Panc1 (cell line): ENCODE measurements around the gene CEP164. TPM values are rescaled to one million over a fixed set of nuclear protein-coding genes. Genes with fewer than 3 reads are reported as not detected.

Experiments
- ATAC-seq: fragments of 200-7000 bp; cut with Tn5 transposase; 2 replicates; pipeline ENCODE4 v1.9.1; 2020; ENCODE audit warnings: mild to moderate bottlenecking, moderate library complexity
- Bru-seq: library from RNA; stranded (reverse); fragments of 400-500 nt; gene quantifications from one replicate; lab custom pipeline; 2021; lab: Mats Ljungman, UMichigan
- BruChase-seq, 2 experiments: library from RNA; stranded (reverse); fragments of 400-500 nt; gene quantifications; one replicate each; lab custom pipeline; 2021; lab: Mats Ljungman, UMichigan
- BruUV-seq: library from RNA; stranded (reverse); fragments of 400-500 nt; replicated peaks from 2 replicates; lab custom pipeline; 2021; lab: Mats Ljungman, UMichigan
- CTCF ChIA-PET: fragments of 300-600 bp; sonication (Branson Sonifier 250); formaldehyde crosslinking; loops from one replicate; lab custom pipeline; 2022; ENCODE audit warnings: antibody characterized with exemption; lab: Charles Lee
- POLR2A ChIA-PET: fragments of 300-600 bp; sonication (Branson Sonifier 250); formaldehyde crosslinking; loops from one replicate; lab custom pipeline; 2022; ENCODE audit warnings: antibody characterized with exemption; lab: Charles Lee
- DNase-seq: peaks from one replicate; pipeline ENCODE4 v3.0.0-alpha.2; 2010; ENCODE audit warnings: low read depth, low spot score
- H3K27ac ChIP-seq: 2 replicates; pipeline ENCODE4 v1.5.1; 2011; ENCODE audit warnings: mild to moderate bottlenecking, low read length, inconsistent platforms
- H3K27me3 ChIP-seq: fragments of 200-500 bp; sonication (Bioruptor generic); 2 replicates; pipeline ENCODE4 v1.6.0; 2014; ENCODE audit warnings: low read length, inconsistent platforms; ENCODE audit not compliant: control insufficient read depth, insufficient read depth
- H3K36me3 ChIP-seq: fragments of 200-500 bp; sonication (Bioruptor generic); 2 replicates; pipeline ENCODE4 v1.5.1; 2014; ENCODE audit warnings: inconsistent platforms, mild to moderate bottlenecking, low read length, moderate library complexity; ENCODE audit not compliant: control insufficient read depth, insufficient read depth
- H3K4me1 ChIP-seq: 2 replicates; pipeline ENCODE4 v1.5.1; 2011; ENCODE audit warnings: inconsistent platforms, mild to moderate bottlenecking, low read length, moderate library complexity; ENCODE audit not compliant: control insufficient read depth, insufficient read depth
- H3K4me3 ChIP-seq, 2 experiments: 2 replicates each; pipeline ENCODE4 v1.5.1; 2011 to 2012; ENCODE audit warnings: low read depth in 2 of 2, low read length in 2 of 2, mild to moderate bottlenecking in 2 of 2, inconsistent platforms in 1 of 2, moderate library complexity in 1 of 2
- H3K9me3 ChIP-seq: fragments of 200-500 bp; sonication (Bioruptor generic); 2 replicates; pipeline ENCODE4 v1.5.1; 2014; ENCODE audit warnings: low read depth, mild to moderate bottlenecking, inconsistent platforms, low read length, moderate library complexity; ENCODE audit not compliant: control insufficient read depth, insufficient read depth
- CTCF ChIP-seq: fragments of 450-650 bp; IDR thresholded peaks from 2 replicates; pipeline ENCODE4 v1.5.1; 2017; ENCODE audit warnings: mild to moderate bottlenecking
- POLR2AphosphoS5 ChIP-seq: IDR thresholded peaks from 2 replicates; pipeline ENCODE4 v1.6.1; 2012; ENCODE audit warnings: mild to moderate bottlenecking, low read depth, low read length, moderate library complexity
- SIN3A ChIP-seq: IDR thresholded peaks from 2 replicates; pipeline ENCODE4 v1.6.1; 2012; ENCODE audit warnings: low read depth, mild to moderate bottlenecking, low read length, moderate library complexity, borderline replicate concordance; ENCODE audit not compliant: insufficient read depth
- TCF7L2 ChIP-seq: IDR thresholded peaks from 2 replicates; pipeline ENCODE4 v1.6.1; 2011; ENCODE audit warnings: mild to moderate bottlenecking, low read depth, low read length, inconsistent platforms
- in situ Hi-C: cut with HindIII; loops from 2 replicates; pipeline ENCODE4 v1.10.0; 2016; ENCODE audit warnings: low sequenced_read_pairs, low pct_unique_long_range_greater_than_20kb
- intact Hi-C: fragments of 100-400 bp; cut with micrococcal nuclease; formaldehyde crosslinking; loops from one replicate; pipeline ENCODE4 v1.10.0; 2022; ENCODE audit not compliant: unreplicated experiment
- long read RNA-seq: library from polyadenylated mRNA; unstranded; transcript quantifications from one replicate; pipeline ENCODE4 v2.0.0, GENCODE V29; 2021; ENCODE audit not compliant: unreplicated experiment
- polyA plus RNA-seq: library from polyadenylated mRNA; unstranded; fragments of >200 nt; gene quantifications from one replicate; pipeline ENCODE4 v1.2.1, GENCODE V29; 2012; ENCODE audit warnings: missing spikeins; ENCODE audit not compliant: insufficient read length
- total RNA-seq: library from RNA; stranded (reverse); gene quantifications from one replicate; pipeline ENCODE4 v1.2.1, GENCODE V29; 2021; ENCODE audit not compliant: unreplicated experiment
- TF ChIP-seq, protein P1 (sequence below), 2 experiments: IDR thresholded peaks; 2 replicates each; pipeline ENCODE4 v1.6.1; 2011 to 2012; ENCODE audit warnings: low read depth in 2 of 2, control low read depth in 1 of 2, low read length in 1 of 2, mild to moderate bottlenecking in 1 of 2, moderate library complexity in 1 of 2; ENCODE audit not compliant: insufficient read depth in 1 of 2

CEP164 gene
- total RNA-seq (75.4 TPM), Bru-seq, nascent RNA (percentile 84 among the genes with signal in this experiment), BruChase-seq, experiment 1, labeled RNA remaining after a 2-hour chase (percentile 82 among the genes with signal in this experiment), BruChase-seq, experiment 2, labeled RNA remaining after a 6-hour chase (percentile 81 among the genes with signal in this experiment)
- polyA plus RNA-seq = 43.0 TPM
- long read RNA-seq, transcript CEP164-204 (5 exons, 585 nt) = major isoform, 5 of 65 reads
- long read RNA-seq, partial matches to known transcripts = 19 of 65 reads
- long read RNA-seq, other reads (novel, unspliced or antisense) = 35 of 65 reads

DNA sequence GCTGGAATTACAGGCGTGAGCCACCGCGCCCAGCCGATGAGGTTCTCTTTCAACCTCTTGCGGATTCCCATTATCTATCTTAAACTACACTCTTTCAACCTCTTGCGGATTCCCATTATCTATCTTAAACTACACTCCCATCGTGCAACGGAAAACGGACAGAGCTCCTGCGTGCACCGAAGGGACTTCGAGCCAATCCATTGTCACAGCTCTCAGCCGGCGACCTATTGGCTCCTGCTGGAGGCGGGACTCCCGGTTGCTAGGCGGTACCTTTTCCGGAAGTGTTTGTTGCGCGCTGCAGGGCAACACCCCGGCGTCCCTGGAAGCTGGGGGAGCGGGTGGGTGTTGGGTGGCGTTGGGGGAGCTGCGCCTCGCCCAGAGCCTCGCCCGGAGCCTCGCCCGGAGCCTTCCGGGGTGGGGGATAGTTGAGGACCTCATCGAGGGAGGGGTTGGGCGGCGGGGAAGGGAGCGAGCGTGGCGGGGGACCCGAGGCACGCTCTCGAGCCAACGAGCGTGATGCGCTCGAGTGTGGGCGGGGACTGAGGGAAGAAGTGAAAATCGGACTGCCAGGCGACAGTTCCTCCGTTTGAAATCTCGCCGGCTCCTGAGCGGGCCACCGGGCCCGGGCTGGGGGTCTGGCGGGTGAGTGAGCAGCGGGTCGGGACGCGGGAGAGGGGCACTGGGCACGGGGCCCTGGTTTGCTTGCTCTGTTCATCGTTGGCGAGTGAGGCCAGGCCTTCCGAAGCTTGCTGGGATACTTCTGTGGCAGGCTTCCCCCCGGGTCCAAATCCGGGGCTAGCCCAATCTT lies at the start of gene CEP164:
Gene CEP164, plus strand, starts transcription at position 288 of the 808 bp plus-strand sequence. CDS start 10,733 bp downstream, outside the sequence.
- TF ChIP-seq TCF7L2 (no peak), CTCF (no peak), POLR2AphosphoS5 (peak; percentile 77), SIN3A (peak; percentile 97)
- TF ChIP-seq, protein P1, sequence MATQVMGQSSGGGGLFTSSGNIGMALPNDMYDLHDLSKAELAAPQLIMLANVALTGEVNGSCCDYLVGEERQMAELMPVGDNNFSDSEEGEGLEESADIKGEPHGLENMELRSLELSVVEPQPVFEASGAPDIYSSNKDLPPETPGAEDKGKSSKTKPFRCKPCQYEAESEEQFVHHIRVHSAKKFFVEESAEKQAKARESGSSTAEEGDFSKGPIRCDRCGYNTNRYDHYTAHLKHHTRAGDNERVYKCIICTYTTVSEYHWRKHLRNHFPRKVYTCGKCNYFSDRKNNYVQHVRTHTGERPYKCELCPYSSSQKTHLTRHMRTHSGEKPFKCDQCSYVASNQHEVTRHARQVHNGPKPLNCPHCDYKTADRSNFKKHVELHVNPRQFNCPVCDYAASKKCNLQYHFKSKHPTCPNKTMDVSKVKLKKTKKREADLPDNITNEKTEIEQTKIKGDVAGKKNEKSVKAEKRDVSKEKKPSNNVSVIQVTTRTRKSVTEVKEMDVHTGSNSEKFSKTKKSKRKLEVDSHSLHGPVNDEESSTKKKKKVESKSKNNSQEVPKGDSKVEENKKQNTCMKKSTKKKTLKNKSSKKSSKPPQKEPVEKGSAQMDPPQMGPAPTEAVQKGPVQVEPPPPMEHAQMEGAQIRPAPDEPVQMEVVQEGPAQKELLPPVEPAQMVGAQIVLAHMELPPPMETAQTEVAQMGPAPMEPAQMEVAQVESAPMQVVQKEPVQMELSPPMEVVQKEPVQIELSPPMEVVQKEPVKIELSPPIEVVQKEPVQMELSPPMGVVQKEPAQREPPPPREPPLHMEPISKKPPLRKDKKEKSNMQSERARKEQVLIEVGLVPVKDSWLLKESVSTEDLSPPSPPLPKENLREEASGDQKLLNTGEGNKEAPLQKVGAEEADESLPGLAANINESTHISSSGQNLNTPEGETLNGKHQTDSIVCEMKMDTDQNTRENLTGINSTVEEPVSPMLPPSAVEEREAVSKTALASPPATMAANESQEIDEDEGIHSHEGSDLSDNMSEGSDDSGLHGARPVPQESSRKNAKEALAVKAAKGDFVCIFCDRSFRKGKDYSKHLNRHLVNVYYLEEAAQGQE (IDR thresholded peaks at IDR 0.05; ENCODE audit: insufficient read depth in 1 of 2, low read depth in 2 of 2, low read length in 1 of 2) = no peak
- peak; percentile 98 for ATAC-seq
- Histone ChIP-seq H3K9me3 (no peaks in the 10 kb centered on the region), H3K36me3 (no peaks in the 10 kb centered on the region), H3K27me3 (no peaks in the 10 kb centered on the region), H3K4me1 (peaks cover 9% of the 10 kb centered on the region), H3K4me3 (peak within 1 kb of the TSS; percentile 71 to 96), H3K27ac (peak within 1 kb of the TSS; percentile 90)
- no TSS peak for BruUV-seq
- intact Hi-C loops (no loop called here), in situ Hi-C loops (no loop called here)
- ChIA-PET CTCF (interaction anchor here (0.7 to 0.8 kb wide), 2 partner anchors 95 to 428 kb away, joined by 3 to 16 read pairs; partner anchors contain the start of gene RNF214), POLR2A (interaction anchor here (0.6 to 1.6 kb wide), 9 partner anchors 12 to 390 kb away, joined by 3 to 14 read pairs (median 6); partner anchors contain the start of genes BACE1 and PAFAH1B2)
- peak; percentile 91 for DNase-seq

DNA sequence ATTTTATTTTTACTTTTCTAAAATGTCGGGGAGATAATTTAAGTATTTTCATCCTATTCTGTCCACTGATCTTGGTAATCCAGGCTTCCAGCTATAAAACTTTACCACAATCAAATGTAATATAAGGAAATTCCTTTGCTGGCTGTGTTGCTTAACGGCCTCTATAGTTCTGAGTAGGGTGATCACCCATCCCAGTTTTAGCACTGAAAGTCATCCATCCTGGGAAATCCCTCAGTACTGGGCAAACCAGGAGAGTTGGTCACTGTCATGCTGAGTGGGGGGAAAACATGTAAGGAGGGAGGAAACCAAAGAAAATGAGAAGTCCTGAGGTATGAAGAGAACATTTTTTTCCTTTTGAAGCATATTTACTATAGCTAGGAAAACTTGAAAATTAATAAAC lies 49.3 kb upstream of the CEP164 start:
- Histone ChIP-seq H3K36me3 (no peaks in the 10 kb centered on the region; the same call in 1 of the 2 replicates), H3K27ac (no peak overlapping the region), H3K27me3 (no peaks in the 10 kb centered on the region), H3K9me3 (no peaks in the 10 kb centered on the region), H3K4me1 (no peaks in the 10 kb centered on the region), H3K4me3 (no peak overlapping the region)
- DNase-seq (no peak), ATAC-seq (no peak)
- intact Hi-C loops (no loop called here), in situ Hi-C loops (no loop called here)
- TF ChIP-seq POLR2AphosphoS5 (no peak), SIN3A (no peak), CTCF (no peak), TCF7L2 (no peak)
- TF ChIP-seq, protein P1 (IDR thresholded peaks at IDR 0.05; ENCODE audit: insufficient read depth in 1 of 2, low read depth in 2 of 2, low read length in 1 of 2) = no peak
- no TSS peak for BruUV-seq
- CTCF ChIA-PET = no interaction called here
- POLR2A ChIA-PET = no interaction called here
